Transverse colon (tissue), 4 donors: ENCODE data around the gene PIGC.

ENCODE experiments used
- CTCF ChIP-seq, 5 experiments: fragments of 200-600 bp in 3 of 5; fragments of 450-650 bp in 2 of 5; sonication (generic) in 3 of 5; IDR thresholded peaks; 1 replicate in 2 of 5; 2 replicates in 3 of 5; pipeline ENCODE4 v1.5.1; 2016 to 2017; ENCODE audit warnings: antibody characterized with exemption in 5 of 5, inconsistent platforms in 3 of 5, mild to moderate bottlenecking in 2 of 5, moderate library complexity in 1 of 5
- EP300 ChIP-seq: sonication (generic); formaldehyde crosslinking; IDR thresholded peaks from one replicate; pipeline ENCODE4 v1.6.1; 2017; ENCODE audit warnings: antibody characterized with exemption, low read depth
- POLR2A ChIP-seq: fragments of 450-650 bp; IDR thresholded peaks from one replicate; pipeline ENCODE4 v1.6.1; 2016; ENCODE audit warnings: antibody characterized with exemption, mild to moderate bottlenecking, moderate library complexity
- POLR2AphosphoS5 ChIP-seq, 3 donors: sonication (generic); formaldehyde crosslinking; IDR thresholded peaks; one replicate each; pipeline ENCODE4 v1.6.1; 2016; ENCODE audit warnings: antibody characterized with exemption in 3 of 3

GRCh38 chr1:172398193-172398592 is 45.7 kb downstream of the PIGC start:
- TF ChIP-seq CTCF (IDR thresholded peaks at IDR 0.05): no peak
- no peak for TF ChIP-seq POLR2A
- no peak for TF ChIP-seq POLR2AphosphoS5 (IDR thresholded peaks at IDR 0.05)
- TF ChIP-seq EP300: no peak
